GM21619 (cell line): ENCODE measurements around the gene PUS7.
"Not testable (repeated sequence)": the region's sequence is repeated elsewhere in the genome, so short reads cannot be mapped to it uniquely, and the experiment has no call there.

Experiments
- ATAC-seq: cut with Tn5 transposase; IDR thresholded peaks from one replicate; pipeline ENCODE4 v1.9.1; 2021; ENCODE audit not compliant: unreplicated experiment

PUS7 gene

DNA sequence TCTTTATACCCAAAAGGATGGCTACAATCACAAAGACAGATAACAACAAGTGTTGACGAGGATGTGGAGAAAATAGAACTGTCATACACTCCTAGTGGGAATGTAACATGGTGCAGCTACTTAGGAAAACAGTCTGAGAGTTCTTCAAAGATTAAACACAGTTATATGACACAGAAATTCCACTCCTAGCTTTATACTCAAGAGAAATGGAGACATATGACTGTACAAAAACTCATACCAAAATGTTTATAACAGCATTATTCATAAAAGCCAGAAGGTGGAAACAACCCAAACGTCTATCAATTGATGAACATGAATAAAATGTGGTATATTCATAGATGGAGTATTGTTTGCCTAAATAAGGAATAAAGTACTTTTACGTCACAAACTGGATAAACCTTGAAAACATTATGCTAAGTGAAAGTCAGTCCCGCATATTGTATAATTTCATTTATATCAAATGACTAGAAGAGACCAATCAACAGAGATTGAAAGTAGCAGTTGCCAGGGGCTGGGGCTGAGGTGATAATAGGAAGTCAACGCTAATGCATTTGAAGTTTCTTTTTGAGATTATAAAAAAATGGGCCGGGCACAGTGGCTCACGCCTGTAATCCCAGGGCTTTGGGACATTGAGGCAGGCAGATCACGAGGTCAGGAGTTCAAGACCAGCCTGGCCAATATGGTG is 71.8 kb downstream of the PUS7 start:
- ATAC-seq, result no peak

- peak; percentile 82 for ATAC-seq
Measured at GRCh38 chr7:105448181-105448580, 73.9 kb downstream of the PUS7 start.

DNA sequence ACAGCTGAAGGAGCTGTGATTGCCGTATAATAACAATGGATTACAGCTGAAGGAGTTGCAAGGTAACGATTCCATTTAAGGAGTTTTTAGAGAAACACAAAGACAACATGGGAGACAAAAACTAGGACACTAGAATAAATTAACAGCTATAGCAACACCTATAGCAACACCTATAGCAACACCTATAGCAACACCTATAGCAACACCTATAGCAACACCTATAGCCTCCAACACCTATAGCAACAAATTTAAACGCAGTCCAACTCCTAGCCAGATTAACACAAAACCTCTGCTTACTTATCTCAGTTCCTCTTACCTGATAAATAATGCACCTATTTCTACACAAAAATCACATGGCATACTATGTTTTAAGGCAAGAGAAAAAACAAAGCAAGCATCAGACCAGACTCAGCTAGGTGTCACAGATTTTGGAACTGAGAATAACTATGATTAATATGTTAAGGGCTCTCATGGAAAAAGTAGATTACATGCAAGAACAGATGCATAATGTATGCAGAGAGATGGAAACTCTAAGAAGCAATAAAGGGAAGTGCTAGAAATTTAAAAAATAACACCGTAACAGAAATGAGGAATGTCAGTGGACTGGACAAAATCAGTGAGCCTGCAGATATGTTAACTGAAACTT is 77.6 kb downstream of the PUS7 start:
- no peak for ATAC-seq

- not testable (repeated sequence) for ATAC-seq
Measured at GRCh38 chr7:105442214-105442613, 79.9 kb downstream of the PUS7 start.

GRCh38 chr7:105439174-105439893 is 82.7 kb downstream of the PUS7 start:
- ATAC-seq, result no peak

- ATAC-seq, result no peak
Measured at GRCh38 chr7:105438847-105439173, 83.3 kb downstream of the PUS7 start.

- ATAC-seq, result no peak
Measured at GRCh38 chr7:105438254-105438653, 83.8 kb downstream of the PUS7 start.

- ATAC-seq, result not testable (repeated sequence)
Measured at GRCh38 chr7:105437356-105437755, 84.7 kb downstream of the PUS7 start.

DNA sequence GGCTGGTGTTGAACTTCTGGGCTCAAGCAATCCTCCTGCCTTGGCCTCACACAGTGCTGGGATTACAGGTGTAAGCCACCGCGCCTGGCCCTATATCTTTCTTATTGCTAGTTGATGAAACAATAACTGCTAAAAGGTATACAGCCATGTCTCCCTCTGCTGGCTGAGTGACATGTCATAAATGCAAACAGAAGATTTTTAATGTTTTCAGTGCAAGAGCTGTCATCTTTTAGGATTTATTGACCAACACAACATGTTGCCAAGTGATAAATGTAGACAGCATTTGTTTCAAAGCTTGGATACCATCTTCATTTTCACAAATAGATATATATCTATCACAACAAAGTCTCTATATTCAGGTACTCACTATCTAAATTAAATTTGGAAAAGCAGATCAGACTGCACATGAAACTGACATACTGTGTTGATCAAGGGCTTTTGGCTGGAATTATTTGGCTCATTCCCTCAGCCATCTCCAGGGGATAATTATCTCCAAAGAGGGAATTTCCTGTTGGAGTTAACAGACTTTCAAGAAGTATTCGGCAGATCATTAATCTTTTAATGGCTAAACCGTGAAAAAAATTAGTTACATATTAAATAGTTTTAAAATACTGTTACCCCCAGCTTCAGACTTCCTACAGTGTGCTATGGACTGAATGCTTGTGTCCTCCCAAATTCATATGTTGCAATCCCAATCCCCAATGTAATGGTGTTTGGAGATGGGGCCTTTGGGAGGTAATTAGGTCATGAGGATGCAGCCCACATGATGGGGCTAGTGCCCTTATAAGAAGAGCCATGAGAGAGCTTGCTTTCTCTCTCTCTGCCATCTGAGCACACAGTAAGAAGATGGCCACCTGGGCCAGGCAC is 92.1 kb downstream of the PUS7 start:
- no peak for ATAC-seq

DNA sequence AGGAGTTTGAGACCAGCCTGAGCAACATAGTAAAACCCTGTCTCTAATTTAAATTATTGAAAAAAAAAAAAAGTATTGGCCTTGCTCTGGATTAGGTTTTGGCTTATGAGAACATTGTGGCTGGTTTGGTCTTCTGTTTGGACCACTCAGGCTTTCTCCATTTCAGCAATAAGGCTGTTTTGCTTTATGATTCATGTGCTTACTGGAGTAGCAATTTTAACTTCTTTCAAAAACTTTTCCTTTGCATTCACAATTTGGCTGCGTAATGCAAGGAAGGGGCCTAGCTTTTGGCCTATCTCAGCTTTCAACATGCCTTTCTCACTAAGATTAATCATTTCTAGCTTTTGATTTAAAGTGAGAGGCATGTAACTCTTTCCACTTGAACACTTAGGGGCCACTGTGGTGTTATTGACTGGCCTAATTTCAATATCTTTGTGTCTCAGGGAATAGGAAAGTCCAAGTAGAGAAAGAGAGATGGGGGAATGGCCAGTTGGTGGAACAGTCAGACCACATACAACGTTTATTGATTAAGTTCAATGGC is 95.4 kb downstream of the PUS7 start:
- ATAC-seq, result no peak

DNA sequence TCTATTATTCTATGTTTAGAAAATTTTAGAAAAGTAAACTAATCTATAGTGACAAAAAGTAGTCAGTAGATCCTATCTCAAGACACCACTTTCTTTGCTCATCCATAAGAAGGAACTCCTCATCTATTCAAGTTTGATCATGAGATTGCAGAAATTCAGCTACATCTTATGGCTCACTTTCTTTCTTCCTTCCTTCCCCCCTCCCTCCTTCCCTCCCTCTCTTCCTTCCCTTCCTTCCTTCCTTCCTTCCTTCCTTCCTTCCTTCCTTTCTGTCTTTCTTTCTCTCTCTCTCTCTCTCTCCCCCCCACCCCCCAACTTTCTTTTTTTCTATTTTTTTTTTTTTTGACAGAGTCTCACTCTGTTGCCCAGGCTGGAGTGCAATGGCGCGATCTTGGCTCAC is 98.1 kb downstream of the PUS7 start:
- no peak for ATAC-seq

DNA sequence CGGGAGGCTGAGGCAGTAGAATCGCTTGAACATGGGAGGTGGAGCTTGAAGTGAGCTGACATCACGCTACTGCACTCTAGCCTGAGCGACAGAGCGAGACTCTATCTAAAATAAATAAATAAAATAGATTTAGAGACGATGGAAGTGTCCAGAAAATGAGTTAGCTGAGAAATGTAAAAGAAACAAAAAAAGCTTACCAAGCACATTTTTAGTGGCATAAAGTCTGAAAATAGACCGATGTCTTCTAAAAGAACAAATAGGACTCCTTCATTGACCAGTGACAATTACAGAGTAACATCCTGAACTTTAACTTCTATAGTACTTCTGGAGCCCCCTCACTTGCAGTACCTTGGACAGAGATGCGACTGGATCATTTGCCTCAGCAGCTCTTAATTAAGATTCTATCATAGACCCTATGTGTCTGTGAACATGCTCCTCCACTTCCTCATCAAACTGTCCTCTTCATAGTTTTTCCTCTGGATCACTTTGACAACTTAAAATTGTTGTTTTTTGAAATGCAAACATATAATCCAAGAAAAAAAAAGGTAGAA is 108.1 kb downstream of the PUS7 start:
- no peak for ATAC-seq

DNA sequence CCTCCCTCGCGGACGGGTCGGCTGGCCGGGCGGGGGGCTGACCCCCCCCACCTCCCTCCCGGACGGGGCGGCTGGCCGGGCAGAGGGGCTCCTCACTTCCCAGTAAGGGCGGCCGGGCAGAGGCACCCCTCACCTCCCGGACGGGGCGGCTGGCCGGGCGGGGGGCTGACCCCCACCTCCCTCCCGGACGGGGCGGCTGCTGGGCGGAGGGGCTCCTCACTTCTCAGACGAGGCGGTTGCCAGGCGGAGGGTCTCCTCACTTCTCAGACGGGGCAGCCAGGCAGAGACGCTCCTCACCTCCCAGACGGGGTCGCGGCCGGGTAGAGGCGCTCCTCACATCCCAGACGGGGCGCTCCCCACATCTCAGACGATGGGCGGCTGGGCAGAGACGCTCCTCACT is 111.3 kb downstream of the PUS7 start:
- not testable (repeated sequence) for ATAC-seq

DNA sequence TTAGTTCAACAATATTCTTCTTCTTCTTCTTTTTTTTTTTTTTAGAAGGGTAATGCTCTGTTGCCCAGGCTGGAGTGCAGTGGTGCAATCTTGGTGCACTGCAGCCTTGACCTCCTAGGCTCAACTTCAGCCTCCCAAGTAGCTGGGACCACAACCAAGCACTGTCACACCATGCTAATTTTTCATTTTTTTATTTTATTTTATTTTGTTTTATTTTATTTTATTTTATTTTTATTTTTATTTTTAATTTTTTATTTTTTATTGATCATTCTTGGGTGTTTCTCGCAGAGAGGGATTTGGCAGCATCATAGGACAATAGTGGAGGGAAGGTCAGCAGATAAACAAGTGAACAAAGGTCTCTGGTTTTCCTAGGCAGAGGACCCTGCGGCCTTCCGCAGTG is 112.3 kb downstream of the PUS7 start:
- not testable (repeated sequence) for ATAC-seq

DNA sequence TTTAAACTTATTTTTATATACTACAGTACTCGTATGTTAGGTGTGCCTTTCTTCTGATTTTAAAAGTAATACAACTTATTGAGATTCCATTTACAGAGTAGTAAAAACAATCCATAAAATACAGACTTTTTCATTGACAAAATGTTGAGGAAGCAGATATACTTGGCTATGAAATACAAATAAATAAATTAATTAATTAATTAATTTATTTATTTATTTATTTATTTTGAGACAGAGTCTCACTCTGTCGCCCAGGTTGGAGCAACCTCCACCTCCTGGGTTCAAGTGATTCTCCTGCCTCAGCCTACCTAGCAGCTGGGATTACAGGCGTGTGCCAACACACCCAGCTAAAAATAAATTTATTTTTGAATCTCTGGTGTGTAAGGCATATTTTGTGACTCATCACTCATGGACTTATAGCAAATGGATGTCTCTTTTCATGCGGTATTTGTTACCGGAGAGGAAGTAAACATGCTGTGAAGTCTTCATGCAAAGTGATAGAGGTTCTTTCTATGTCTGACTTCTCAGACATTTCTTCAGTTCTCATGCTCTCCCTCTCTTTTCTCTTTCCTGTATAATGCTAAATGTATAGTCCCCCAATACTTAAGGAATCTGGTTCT is 113.2 kb downstream of the PUS7 start:
- ATAC-seq, result no peak
